ENCODE measurements around the gene MBOAT2. TPM values are rescaled to one million over a fixed set of nuclear protein-coding genes. Genes with fewer than 3 reads are reported as not detected.

The MBOAT2 gene
- total RNA-seq, 1 experiment from 2014 or later = 65.1 TPM

- Histone ChIP-seq H3K27ac (ENCODE audit: low read depth, low read length, poor library complexity, severe bottlenecking) (no peak overlapping the region), H3K27me3 (replicated peaks; ENCODE audit: insufficient read depth, low read depth, low read length, poor library complexity) (no peaks in the 10 kb centered on the region), H3K4me3 (ENCODE audit: low read depth, low read length, poor library complexity, severe bottlenecking) (no peak overlapping the region), H3K4me1 (ENCODE audit: insufficient read depth, low read length, poor library complexity, severe bottlenecking) (no peaks in the 10 kb centered on the region), H3K9me3 (ENCODE audit: low read depth, low read length, poor library complexity, severe bottlenecking) (no peaks in the 10 kb centered on the region), H3K36me3 (ENCODE audit: insufficient read depth, low read length, poor library complexity, severe bottlenecking) (no peaks in the 10 kb centered on the region)
- no peak for DNase-seq (ENCODE audit: low spot score)
- ChIA-PET POLR2A (ENCODE audit: low non-redundant PET) (no interaction called here), CTCF (no interaction called here)
- intact Hi-C loops (cut with micrococcal nuclease; ENCODE audit: unreplicated experiment) = no loop called here
- TF ChIP-seq, protein P1, sequence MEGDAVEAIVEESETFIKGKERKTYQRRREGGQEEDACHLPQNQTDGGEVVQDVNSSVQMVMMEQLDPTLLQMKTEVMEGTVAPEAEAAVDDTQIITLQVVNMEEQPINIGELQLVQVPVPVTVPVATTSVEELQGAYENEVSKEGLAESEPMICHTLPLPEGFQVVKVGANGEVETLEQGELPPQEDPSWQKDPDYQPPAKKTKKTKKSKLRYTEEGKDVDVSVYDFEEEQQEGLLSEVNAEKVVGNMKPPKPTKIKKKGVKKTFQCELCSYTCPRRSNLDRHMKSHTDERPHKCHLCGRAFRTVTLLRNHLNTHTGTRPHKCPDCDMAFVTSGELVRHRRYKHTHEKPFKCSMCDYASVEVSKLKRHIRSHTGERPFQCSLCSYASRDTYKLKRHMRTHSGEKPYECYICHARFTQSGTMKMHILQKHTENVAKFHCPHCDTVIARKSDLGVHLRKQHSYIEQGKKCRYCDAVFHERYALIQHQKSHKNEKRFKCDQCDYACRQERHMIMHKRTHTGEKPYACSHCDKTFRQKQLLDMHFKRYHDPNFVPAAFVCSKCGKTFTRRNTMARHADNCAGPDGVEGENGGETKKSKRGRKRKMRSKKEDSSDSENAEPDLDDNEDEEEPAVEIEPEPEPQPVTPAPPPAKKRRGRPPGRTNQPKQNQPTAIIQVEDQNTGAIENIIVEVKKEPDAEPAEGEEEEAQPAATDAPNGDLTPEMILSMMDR (conservative IDR thresholded peaks at IDR 0.05; ENCODE audit: low read depth, low read length) = no peak
- TF ChIP-seq EZH2 (IDR thresholded peaks at IDR 0.05; ENCODE audit: borderline replicate concordance, low read depth, low read length, poor library complexity, severe bottlenecking) = no peak
- no TSS peak for BruUV-seq (replicated peaks)
Measured at GRCh38 chr2:8855010-8855409, 148.5 kb downstream of the MBOAT2 start.

- Histone ChIP-seq H3K27ac (ENCODE audit: low read depth, low read length, poor library complexity, severe bottlenecking) (no peak overlapping the region), H3K36me3 (ENCODE audit: insufficient read depth, low read length, poor library complexity, severe bottlenecking) (no peaks in the 10 kb centered on the region), H3K27me3 (replicated peaks; ENCODE audit: insufficient read depth, low read depth, low read length, poor library complexity) (no peaks in the 10 kb centered on the region), H3K4me3 (ENCODE audit: low read depth, low read length, poor library complexity, severe bottlenecking) (no peak overlapping the region), H3K4me1 (ENCODE audit: insufficient read depth, low read length, poor library complexity, severe bottlenecking) (no peaks in the 10 kb centered on the region), H3K9me3 (ENCODE audit: low read depth, low read length, poor library complexity, severe bottlenecking) (no peaks in the 10 kb centered on the region)
- BruUV-seq (replicated peaks) = no TSS peak
- no peak for TF ChIP-seq EZH2 (IDR thresholded peaks at IDR 0.05; ENCODE audit: borderline replicate concordance, low read depth, low read length, poor library complexity, severe bottlenecking)
- TF ChIP-seq, protein P1 (conservative IDR thresholded peaks at IDR 0.05; ENCODE audit: low read depth, low read length) = no peak
- intact Hi-C loops (cut with micrococcal nuclease; ENCODE audit: unreplicated experiment) = no loop called here
- ChIA-PET CTCF (no interaction called here), POLR2A (ENCODE audit: low non-redundant PET) (no interaction called here)
- no peak for DNase-seq (ENCODE audit: low spot score)
Measured at GRCh38 chr2:8853426-8853825, 150.1 kb downstream of the MBOAT2 start.

DNA sequence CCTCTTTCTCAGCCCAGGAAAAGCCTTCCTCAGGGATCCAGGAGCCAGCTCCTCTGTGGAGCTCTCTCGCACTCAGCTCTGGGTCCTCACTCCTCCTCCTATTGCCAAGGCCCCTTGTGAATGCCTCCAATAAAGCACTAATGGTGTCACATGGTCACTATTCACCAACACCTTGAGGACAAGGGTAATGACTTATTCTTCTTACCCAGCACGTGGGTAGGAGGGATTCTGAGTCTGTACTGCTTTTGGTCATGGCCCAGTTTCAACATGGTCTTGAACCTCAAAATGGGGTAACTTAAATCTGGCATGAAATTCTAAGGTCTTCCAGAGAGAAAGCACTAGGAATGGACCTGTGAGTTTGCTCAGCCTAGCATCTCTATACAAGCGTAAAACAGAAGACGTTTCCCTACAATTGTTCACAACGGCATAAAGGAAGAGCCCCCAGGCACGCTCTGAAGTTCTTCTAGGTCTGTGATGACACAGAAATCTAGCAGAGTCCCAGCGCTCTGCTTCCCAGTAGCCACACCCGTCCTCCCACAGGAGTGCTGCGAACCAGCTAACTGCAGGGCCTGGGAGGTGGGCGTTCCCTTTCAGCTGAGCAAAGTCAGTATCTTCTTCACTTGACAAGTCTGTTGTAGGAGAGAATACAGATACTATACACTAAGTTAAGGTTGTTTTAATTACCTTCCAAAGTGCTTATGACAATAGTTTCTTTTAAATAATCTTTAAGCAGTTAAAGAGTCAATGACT is 151.5 kb downstream of the MBOAT2 start:
- no peak for DNase-seq (ENCODE audit: low spot score)
- BruUV-seq (replicated peaks) = no TSS peak
- intact Hi-C loops (cut with micrococcal nuclease; ENCODE audit: unreplicated experiment) = no loop called here
- Histone ChIP-seq H3K4me3 (ENCODE audit: low read depth, low read length, poor library complexity, severe bottlenecking) (no peak overlapping the region), H3K9me3 (ENCODE audit: low read depth, low read length, poor library complexity, severe bottlenecking) (no peaks in the 10 kb centered on the region), H3K27ac (ENCODE audit: low read depth, low read length, poor library complexity, severe bottlenecking) (no peak overlapping the region), H3K36me3 (ENCODE audit: insufficient read depth, low read length, poor library complexity, severe bottlenecking) (no peaks in the 10 kb centered on the region), H3K27me3 (replicated peaks; ENCODE audit: insufficient read depth, low read depth, low read length, poor library complexity) (no peaks in the 10 kb centered on the region), H3K4me1 (ENCODE audit: insufficient read depth, low read length, poor library complexity, severe bottlenecking) (no peaks in the 10 kb centered on the region)
- CTCF ChIA-PET = no interaction called here
- no peak for TF ChIP-seq EZH2 (IDR thresholded peaks at IDR 0.05; ENCODE audit: borderline replicate concordance, low read depth, low read length, poor library complexity, severe bottlenecking)
- TF ChIP-seq, protein P1 (conservative IDR thresholded peaks at IDR 0.05; ENCODE audit: low read depth, low read length) = no peak
- POLR2A ChIA-PET (ENCODE audit: low non-redundant PET) = interaction anchor here (0.7 kb wide), 1 partner anchor 16 kb away, joined by 4 read pairs; no protein-coding TSS in a partner anchor
